ENCODE results near the gene DNAI7.

DNAI7 gene, protein sequence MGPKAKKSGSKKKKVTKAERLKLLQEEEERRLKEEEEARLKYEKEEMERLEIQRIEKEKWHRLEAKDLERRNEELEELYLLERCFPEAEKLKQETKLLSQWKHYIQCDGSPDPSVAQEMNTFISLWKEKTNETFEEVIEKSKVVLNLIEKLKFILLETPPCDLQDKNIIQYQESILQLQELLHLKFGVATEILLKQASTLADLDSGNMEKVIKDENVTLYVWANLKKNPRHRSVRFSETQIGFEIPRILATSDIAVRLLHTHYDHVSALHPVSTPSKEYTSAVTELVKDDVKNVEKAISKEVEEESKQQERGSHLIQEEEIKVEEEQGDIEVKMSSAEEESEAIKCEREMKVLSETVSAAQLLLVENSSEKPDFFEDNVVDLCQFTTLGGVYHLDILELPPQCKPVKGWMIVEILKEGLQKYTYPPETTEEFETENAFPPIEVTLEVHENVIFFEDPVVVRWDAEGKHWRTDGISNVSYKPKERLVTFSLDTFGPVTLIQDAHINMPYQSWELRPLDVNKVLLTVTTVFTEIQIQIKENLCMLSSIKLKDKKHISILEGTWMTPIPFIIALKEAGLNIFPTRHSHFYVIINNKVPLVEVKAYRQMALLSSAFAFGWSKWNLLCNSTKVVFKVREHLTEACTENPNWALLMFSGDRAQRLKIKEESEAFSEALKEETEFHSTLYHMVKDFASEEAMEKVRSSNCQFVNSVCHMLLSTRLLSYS

GRCh38 chr12:25195056-25195971 is at the start of gene DNAI7, which contains the start of gene ETFRF1:
Gene DNAI7 (minus strand): TSS chr12:25195160. CDS start chr12:25195078, 82 bp downstream.
Gene ETFRF1 (plus strand): TSS chr12:25195237. CDS start chr12:25203957, 8,720 bp downstream.
- DNase-seq (ENCODE audit: low read depth in 3 of 3): peak; percentile 88 to 98 (median 91)

GRCh38 chr12:25243680-25243990 is 48.7 kb upstream of the DNAI7 start:
- no peak for DNase-seq (ENCODE audit: low read depth in 3 of 3)

- no peak for DNase-seq (ENCODE audit: low read depth in 3 of 3)
Measured at GRCh38 chr12:25242981-25243679, 48.2 kb upstream of the DNAI7 start.

DNA sequence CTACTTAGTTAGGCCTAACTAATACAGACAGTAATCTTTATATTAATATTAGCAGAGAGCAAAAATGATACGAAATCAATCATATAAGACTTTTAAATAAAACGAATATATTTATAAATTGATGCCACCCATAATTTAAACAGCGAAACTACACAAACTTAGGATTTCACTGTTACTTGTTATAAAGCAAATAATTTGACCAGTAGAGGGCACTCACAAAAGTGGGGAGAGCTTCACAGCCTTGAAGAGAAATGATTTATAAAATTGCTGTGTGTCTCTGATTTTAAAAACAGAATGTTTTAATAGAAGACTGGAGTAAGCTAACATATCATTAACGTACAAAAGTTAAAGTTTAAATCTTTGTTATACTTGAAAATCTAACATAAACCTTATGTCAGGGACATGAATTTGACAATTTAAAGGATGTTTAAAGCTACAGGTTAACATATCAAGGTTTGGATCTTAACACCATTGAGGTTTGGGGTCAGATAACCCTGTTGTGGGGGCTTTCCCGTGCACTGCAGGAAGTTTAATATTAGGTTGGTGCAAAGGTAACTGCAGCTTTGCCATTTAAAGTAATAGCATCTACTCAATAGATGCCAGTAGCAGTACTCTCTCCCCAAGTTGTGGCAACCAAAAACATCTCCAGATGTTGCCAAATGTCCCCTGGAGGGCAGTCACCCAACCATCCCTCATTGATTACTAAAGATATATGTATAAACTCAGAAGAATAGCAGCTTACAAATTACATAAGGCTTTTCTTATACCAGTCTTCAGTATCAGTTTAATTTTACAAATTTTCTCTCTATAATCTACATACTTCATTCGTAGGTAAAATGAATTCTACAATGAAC is 46.4 kb upstream of the DNAI7 start:
- no peak for DNase-seq (ENCODE audit: low read depth in 3 of 3)

- no peak for DNase-seq (ENCODE audit: low read depth in 3 of 3)
Measured at GRCh38 chr12:25236626-25237025, 41.7 kb upstream of the DNAI7 start.

DNA sequence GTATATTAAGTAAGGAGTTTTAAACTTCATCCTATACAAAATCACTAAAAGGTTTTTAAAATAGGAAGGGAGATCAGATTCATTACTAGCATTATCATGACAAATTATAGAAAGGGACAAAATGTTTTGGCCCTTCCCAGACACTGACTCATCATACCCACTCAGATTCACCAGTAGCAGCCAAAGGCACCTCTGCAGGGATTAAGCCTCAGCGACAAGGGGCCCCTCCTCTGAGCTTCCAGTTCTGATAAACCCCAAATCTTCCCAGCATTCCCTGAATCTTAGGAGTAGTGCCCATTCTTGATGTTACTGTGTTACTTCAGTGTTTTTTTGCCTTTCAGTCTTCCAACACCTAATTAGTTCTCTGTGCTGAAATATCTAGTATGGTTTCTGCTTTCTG is 41.2 kb upstream of the DNAI7 start:
- DNase-seq (ENCODE audit: low read depth in 3 of 3): no peak

DNA sequence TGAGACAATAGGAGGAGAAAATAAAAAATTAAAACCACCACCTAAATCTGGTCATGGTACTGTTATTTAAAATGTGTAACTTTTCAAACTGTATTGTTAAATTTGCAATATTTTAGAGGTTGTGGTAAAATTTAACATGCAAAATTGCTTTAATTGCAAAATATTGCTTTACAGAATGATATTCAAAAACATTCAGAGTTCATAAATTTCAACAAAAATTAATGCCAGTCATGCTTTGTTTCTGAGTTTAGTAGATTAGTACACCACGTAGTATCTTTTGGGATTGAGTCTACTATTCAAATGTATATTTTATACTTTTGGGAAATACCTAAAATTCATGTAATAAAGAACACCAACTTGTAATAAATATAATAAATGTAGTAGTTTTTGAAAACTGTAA is 18.4 kb upstream of the DNAI7 start:
- DNase-seq (ENCODE audit: low read depth in 3 of 3): no peak

DNA sequence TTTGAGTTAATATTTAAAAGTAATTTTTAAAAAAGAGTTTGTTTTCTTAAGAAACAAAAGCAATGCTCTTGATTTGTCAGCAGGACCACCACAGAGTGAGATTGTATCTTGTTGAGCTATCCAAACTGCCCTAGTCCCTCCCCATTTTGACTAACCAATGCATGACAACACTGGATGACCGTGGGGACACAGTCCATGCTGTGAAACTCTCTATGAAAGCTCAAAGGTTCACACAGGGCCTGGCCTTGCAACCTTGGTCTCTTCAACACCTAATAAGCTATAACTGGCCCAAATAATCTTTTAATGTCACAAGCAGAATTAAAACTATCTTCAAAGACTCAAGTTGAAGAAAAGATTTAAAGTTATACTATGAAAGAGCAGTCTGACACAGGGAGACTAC is 13.6 kb upstream of the DNAI7 start:
- no peak for DNase-seq (ENCODE audit: low read depth in 3 of 3)

DNA sequence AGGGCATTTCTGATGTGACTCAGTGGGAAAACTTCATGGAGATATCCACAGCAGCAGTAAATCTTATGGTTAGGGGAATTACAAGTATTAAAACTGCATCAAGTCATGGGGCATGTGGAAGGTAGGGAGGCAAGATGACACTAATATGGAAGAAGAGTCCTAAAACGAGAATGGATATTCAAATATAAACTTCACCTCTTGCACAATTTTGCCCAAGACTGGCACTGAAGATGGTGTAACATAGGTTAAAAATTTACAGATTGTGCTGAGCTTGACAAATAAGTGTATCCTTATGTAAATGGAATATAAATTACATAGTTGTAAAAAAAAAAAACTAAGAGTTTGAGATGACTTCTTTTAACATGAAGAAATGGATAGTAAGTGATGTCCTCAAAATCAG is 12.9 kb upstream of the DNAI7 start:
- DNase-seq (ENCODE audit: low read depth in 3 of 3): no peak

- DNase-seq (ENCODE audit: low read depth in 3 of 3): no peak
Measured at GRCh38 chr12:25207411-25207810, 12.5 kb upstream of the DNAI7 start.

DNA sequence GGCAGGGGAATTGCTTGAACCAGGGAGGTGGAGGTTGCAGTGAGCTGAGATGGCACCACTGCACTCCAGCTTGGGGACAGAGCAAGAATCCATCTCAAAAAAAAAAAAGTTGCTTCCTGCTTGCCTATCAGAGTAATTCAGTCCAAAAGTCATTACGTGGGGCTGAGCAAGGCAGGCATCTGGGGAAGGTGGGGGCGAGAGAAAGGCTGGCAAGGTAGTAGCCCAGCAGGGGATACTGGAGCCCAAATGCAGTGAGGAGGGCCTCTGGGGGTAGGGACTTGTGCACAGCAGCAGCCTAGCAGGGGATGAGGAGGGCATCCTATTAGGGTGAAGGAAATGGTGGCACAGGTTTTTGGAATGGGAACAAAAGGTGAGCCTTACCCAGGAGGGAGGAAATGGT is 7.2 kb upstream of the DNAI7 start:
- no peak for DNase-seq (ENCODE audit: low read depth in 3 of 3)

DNA sequence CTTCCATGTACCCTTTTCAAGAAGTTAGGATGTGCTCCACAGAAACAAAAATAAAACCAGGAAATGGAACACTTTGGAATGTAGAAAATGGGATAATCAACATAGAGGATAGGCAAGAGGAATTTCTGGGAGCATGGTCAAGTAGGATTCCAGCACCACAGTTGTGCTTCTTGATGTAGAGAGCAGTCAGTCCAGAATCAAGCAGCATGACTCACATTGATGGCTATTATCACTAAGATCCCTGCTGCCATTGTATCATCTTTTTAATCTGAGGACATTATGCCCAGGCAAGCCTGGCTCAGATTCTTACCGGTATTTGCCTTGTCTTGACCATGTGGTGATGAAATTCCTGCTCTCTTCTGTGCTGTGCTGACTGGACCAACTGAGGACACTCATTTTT is 5.7 kb upstream of the DNAI7 start:
- no peak for DNase-seq (ENCODE audit: low read depth in 3 of 3)

DNA sequence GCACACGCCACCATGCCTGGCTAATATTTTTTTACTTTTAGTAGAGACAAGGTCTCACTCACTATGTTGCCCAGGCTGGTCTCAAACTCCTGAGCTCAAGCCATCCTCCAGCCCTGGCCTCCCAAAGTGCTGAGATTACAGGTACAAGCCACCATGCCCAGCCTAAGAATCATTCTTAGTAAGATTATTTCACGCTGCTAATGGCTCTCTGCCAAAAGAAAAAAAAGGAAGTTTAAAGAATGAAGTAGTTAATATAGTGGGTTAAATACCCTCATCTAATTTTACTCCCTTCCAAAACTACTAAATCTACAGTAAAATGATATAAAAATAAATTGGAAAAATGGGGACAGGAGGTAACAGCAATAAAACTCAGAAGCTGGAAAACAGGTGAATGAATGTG is 2.6 kb upstream of the DNAI7 start:
- DNase-seq (ENCODE audit: low read depth in 3 of 3): no peak

DNA sequence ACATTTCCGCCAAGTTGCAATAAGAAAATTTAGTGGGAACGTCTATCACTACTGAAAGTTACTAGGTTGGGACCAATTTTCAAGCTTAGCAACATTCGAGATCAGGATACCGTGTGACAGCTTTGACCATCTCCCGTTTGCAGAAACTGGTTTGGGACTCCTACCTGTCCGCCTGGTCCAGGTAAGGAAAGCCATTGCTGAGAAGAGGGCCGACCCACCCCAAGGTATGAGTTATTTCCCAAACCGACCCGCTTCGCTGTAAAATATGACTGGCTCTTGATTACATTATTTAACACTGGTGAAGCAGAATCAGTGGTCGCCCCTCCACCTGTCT is 271 bp downstream of the DNAI7 start:
- DNase-seq (ENCODE audit: low read depth in 3 of 3): no peak

- DNase-seq (ENCODE audit: low read depth in 3 of 3): no peak
Measured at GRCh38 chr12:25194214-25194613, 746 bp downstream of the DNAI7 start.

- DNase-seq (ENCODE audit: low read depth in 3 of 3): no peak
Measured at GRCh38 chr12:25190793-25191192, 4.2 kb downstream of the DNAI7 start.

- DNase-seq (ENCODE audit: low read depth in 3 of 3): no peak
Measured at GRCh38 chr12:25189656-25190055, 5.3 kb downstream of the DNAI7 start.

GRCh38 chr12:25187781-25188180 is 7.2 kb downstream of the DNAI7 start:
- DNase-seq (ENCODE audit: low read depth in 3 of 3): no peak

DNA sequence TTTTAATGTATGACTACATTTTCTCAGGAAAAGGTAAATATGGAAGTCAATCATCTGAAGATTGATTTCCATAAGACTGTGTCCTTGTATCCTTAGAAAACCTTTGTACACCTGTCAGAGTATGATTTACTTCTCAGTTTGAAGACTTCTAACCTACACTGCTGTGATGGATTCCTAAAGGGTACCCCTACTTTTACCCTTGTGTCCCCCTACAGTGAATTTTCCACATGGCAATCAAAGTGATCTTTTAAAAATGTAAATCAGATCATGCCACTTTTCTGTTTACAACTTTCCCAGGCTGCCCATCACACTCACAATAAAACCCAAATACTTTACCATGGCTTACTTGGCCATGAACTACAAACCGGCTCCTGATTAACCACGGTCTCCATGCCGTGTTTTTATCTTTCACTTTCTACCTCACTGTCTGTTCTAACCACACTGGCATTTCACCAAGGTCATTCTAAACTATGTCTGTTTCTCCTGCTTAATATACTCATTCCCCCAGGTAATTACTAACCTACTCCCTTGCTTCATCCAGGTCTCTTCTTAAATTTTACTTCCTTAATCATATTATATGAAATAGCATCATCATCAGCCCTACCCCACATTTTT is 8.1 kb downstream of the DNAI7 start:
- DNase-seq (ENCODE audit: low read depth in 3 of 3): no peak

GRCh38 chr12:25186038-25186787 is 8.7 kb downstream of the DNAI7 start:
- no peak for DNase-seq (ENCODE audit: low read depth in 3 of 3)

Measured in stimulated activated CD4-positive, alpha-beta T cell treated with anti-CD3 and anti-CD28 coated beads, TNF-alpha, amount 100 ng/mL, for 48 hours (primary cell).